Astrocyte of the spinal cord (primary cell): ENCODE data around the gene INHA.

ENCODE experiments used
- DNase-seq: peaks from one replicate; pipeline ENCODE4 v3.0.0; 2011; ENCODE audit warnings: low read depth, low spot score
- H3K4me3 ChIP-seq: 2 replicates; pipeline ENCODE4 v1.5.1; 2011; ENCODE audit warnings: low read depth, mild to moderate bottlenecking, low read length, moderate library complexity
- CTCF ChIP-seq: IDR thresholded peaks from 2 replicates; pipeline ENCODE4 v1.5.1; 2012; ENCODE audit warnings: low read depth, mild to moderate bottlenecking, low read length, inconsistent platforms
- in situ Hi-C: cut with HindIII; loops from 2 replicates; pipeline ENCODE4 v1.10.0; 2017; ENCODE audit warnings: low sequenced_read_pairs

Gene INHA

DNA sequence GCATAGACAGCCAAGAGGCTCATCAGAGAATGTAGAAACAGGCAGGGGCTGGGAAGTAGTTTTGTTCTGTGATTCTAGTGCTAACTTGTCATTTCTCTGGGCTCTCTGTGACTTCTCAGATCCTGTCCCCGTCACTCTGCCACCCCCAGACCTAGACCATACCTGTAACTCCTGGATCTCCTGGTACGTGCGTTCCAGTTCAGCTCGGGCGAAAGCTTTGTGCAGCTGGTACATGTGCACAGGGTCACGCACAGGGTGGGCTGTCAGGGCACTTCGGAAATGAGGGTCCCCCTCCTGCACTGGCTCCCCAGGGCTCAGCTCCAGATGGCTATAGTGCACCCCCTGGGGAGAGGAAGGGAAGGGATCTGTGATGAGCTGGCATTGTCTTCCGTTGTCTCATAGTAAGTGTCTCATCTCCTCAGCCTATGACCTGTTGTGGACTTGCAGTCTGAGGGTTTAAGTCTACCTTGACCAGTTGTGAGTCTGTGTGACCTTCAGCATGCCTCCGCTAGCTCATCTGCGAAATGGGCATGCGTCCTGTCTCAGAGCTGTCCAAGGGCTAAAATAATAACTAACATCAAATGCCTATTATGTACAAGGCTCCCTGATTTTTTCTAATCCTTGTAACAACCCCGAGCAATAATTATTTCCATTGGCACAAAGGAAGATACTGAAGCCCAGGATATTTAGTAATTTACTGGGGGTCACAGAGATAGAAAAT lies 31.2 kb upstream of the INHA start:
- no peak for DNase-seq
- TF ChIP-seq CTCF = no peak
- in situ Hi-C loops = no loop called here

GRCh38 chr2:219541611-219542180 lies 30.4 kb upstream of the INHA start:
- TF ChIP-seq CTCF = peak; percentile 87
- peak; percentile 70 for DNase-seq
- in situ Hi-C loops = no loop called here
- H3K4me3 ChIP-seq = peak overlapping the region; percentile 5

More for the DNA sequence above, 31.2 kb upstream of the INHA start:
- H3K4me3 ChIP-seq = no peak overlapping the region

- in situ Hi-C loops = no loop called here
- peak; percentile 32 for DNase-seq
- H3K4me3 ChIP-seq = peak overlapping the region; percentile 68
- no peak for TF ChIP-seq CTCF
Measured at GRCh38 chr2:219542931-219543595, 29.0 kb upstream of the INHA start.

DNA sequence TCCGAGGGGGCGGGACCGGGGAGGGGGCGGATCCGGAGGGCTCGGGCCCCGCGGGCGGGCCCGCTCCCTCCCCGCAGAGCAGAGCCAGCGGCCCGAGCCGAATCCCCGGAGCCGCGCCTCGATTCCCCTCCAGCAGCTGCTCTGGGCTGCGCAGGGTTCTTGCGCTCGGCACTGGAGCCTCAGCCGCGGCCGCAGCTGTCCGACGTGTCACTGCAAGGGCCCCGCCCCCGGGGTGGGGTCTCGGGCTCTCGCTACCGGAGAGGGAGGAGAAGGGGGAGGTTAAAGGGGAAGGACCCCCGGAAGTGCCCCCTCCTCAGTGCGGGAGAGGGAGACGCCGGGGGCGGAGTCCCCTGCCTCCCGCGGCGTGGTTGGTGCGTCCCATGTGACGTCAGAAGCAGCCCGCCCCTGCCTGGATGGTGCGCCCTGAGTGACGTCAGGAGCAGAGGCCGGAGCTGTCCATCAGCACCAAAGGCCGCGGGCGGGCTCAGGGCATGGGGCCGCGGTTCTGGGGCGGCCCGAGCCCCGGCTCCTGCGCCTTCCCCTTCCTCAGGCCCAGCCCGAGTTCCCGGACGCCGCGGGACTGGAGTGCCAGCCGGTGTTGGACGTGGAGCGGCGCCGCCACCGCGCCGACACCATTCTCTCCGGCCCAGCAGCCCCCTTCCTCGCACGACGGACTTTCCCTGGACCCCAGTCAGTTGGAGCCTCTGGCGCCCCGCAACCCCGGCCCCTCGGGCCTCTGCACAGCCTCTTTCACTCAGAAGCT lies 28.3 kb upstream of the INHA start, which contains the start of the genes CHPF and TMEM198:
Gene CHPF, minus strand, starts transcription at position 214 of the 763 bp plus-strand sequence. CDS start 271 bp downstream, outside the sequence.
Gene TMEM198, plus strand, starts transcription at position 433 of the 763 bp plus-strand sequence. CDS start 700 bp downstream, outside the sequence.
- no peak for TF ChIP-seq CTCF
- in situ Hi-C loops = no loop called here
- peak within 1 kb of the TSS; percentile 68 for H3K4me3 ChIP-seq
- DNase-seq = peak; percentile 99

DNA sequence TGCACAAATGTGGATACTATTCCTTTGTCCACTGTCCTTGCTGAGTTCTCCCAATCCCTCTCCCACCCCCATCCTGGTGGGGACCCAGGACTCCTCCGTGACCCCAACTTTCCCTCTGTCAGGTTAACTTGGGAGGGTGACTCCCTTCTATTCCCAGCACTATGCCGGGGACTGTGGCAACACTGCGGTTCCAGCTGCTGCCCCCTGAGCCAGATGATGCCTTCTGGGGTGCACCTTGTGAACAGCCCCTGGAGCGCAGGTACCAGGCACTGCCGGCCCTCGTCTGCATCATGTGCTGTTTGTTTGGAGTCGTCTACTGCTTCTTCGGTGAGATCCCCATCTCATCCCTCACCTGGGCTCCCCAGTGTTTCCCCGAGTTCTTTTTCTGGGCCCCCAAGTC lies 27.5 kb upstream of the INHA start:
- TF ChIP-seq CTCF = no peak
- no peak overlapping the region for H3K4me3 ChIP-seq
- in situ Hi-C loops = no loop called here
- DNase-seq = no peak

GRCh38 chr2:219545295-219545942 lies 26.7 kb upstream of the INHA start:
- no peak for DNase-seq
- no peak overlapping the region for H3K4me3 ChIP-seq
- TF ChIP-seq CTCF = no peak
- in situ Hi-C loops = no loop called here
